Parathyroid adenoma (tissue), 2 donors: ENCODE measurements around the gene FNDC3B.

ENCODE experiments used
- H2AFZ ChIP-seq: fragments of 300-600 bp; sonication (generic); one replicate; pipeline ENCODE4 v1.7.0; 2017; ENCODE audit warnings: antibody characterized with exemption, mild to moderate bottlenecking
- H3K27ac ChIP-seq: fragments of 300-600 bp; sonication (generic); one replicate; pipeline ENCODE4 v1.7.0; 2017
- H3K27me3 ChIP-seq: fragments of 300-600 bp; sonication (generic); one replicate; pipeline ENCODE4 v1.7.0; 2017; ENCODE audit warnings: low read length; ENCODE audit not compliant: control insufficient read depth, insufficient read depth
- H3K36me3 ChIP-seq: fragments of 300-600 bp; sonication (generic); one replicate; pipeline ENCODE4 v1.7.0; 2017; ENCODE audit warnings: low read length; ENCODE audit not compliant: control insufficient read depth, insufficient read depth
- H3K4me1 ChIP-seq: fragments of 300-600 bp; sonication (generic); one replicate; pipeline ENCODE4 v1.7.0; 2017; ENCODE audit warnings: control low read depth
- H3K4me2 ChIP-seq: fragments of 300-600 bp; sonication (generic); one replicate; pipeline ENCODE4 v1.7.0; 2017; ENCODE audit warnings: low read length
- H3K4me3 ChIP-seq: fragments of 300-600 bp; sonication (generic); one replicate; pipeline ENCODE4 v1.7.0; 2017; ENCODE audit warnings: low read depth, low read length
- H3K79me2 ChIP-seq: fragments of 300-600 bp; sonication (generic); one replicate; pipeline ENCODE4 v1.7.0; 2017; ENCODE audit warnings: control low read depth
- H3K9ac ChIP-seq: fragments of 300-600 bp; sonication (generic); one replicate; pipeline ENCODE4 v1.7.0; 2017; ENCODE audit warnings: mild to moderate bottlenecking
- H3K9me3 ChIP-seq: fragments of 300-600 bp; sonication (generic); one replicate; pipeline ENCODE4 v1.7.0; 2017; ENCODE audit warnings: low read length; ENCODE audit not compliant: control insufficient read depth
- CTCF ChIP-seq: fragments of 300-600 bp; sonication (generic); IDR thresholded peaks from one replicate; pipeline ENCODE4 v1.7.0; 2017; ENCODE audit warnings: antibody characterized with exemption, mild to moderate bottlenecking
- donor health status: primary hyperparathyroidism.

Gene FNDC3B

GRCh38 chr3:172305974-172306373 is 266.6 kb downstream of the FNDC3B start:
- Histone ChIP-seq H3K9me3 (no peaks in the 10 kb centered on the region), H3K36me3 (no peaks in the 10 kb centered on the region), H3K9ac (no peak overlapping the region), H3K27me3 (no peaks in the 10 kb centered on the region), H2AFZ (no peak overlapping the region), H3K4me1 (no peaks in the 10 kb centered on the region), H3K4me3 (no peak overlapping the region), H3K27ac (no peak overlapping the region), H3K79me2 (no peaks in the 10 kb centered on the region), H3K4me2 (no peak overlapping the region)
- TF ChIP-seq CTCF, result no peak

- Histone ChIP-seq H3K9ac (no peak overlapping the region), H3K27ac (no peak overlapping the region), H3K4me1 (no peaks in the 10 kb centered on the region), H3K79me2 (no peaks in the 10 kb centered on the region), H3K4me3 (no peak overlapping the region), H3K4me2 (no peak overlapping the region), H3K36me3 (no peaks in the 10 kb centered on the region), H3K27me3 (no peaks in the 10 kb centered on the region), H3K9me3 (no peaks in the 10 kb centered on the region), H2AFZ (no peak overlapping the region)
- TF ChIP-seq CTCF, result no peak
These were observed 267.8 kb downstream of the FNDC3B start for GRCh38 chr3:172307141-172307560.

GRCh38 chr3:172309059-172309458 is 269.7 kb downstream of the FNDC3B start:
- no peak overlapping the region for H3K27ac ChIP-seq
- no peaks in the 10 kb centered on the region for H3K36me3 ChIP-seq
- H2AFZ ChIP-seq, result no peak overlapping the region
- H3K9ac ChIP-seq, result no peak overlapping the region
- no peaks in the 10 kb centered on the region for H3K79me2 ChIP-seq
- TF ChIP-seq CTCF, result no peak
- H3K4me3 ChIP-seq, result no peak overlapping the region
- no peaks in the 10 kb centered on the region for H3K9me3 ChIP-seq
- H3K4me2 ChIP-seq, result no peak overlapping the region
- no peaks in the 10 kb centered on the region for H3K4me1 ChIP-seq
- no peaks in the 10 kb centered on the region for H3K27me3 ChIP-seq

GRCh38 chr3:172309741-172310427 is 270.5 kb downstream of the FNDC3B start:
- Histone ChIP-seq H3K4me2 (no peak overlapping the region), H2AFZ (no peak overlapping the region), H3K9me3 (no peaks in the 10 kb centered on the region), H3K27me3 (no peaks in the 10 kb centered on the region), H3K79me2 (no peaks in the 10 kb centered on the region), H3K36me3 (no peaks in the 10 kb centered on the region), H3K4me3 (no peak overlapping the region), H3K27ac (no peak overlapping the region), H3K4me1 (no peaks in the 10 kb centered on the region), H3K9ac (no peak overlapping the region)
- TF ChIP-seq CTCF, result no peak

GRCh38 chr3:172310428-172310760 is 271.0 kb downstream of the FNDC3B start:
- Histone ChIP-seq H2AFZ (no peak overlapping the region), H3K9ac (no peak overlapping the region), H3K27me3 (no peaks in the 10 kb centered on the region), H3K79me2 (no peaks in the 10 kb centered on the region), H3K4me2 (no peak overlapping the region), H3K4me3 (no peak overlapping the region), H3K27ac (no peak overlapping the region), H3K36me3 (no peaks in the 10 kb centered on the region), H3K4me1 (no peaks in the 10 kb centered on the region), H3K9me3 (no peaks in the 10 kb centered on the region)
- TF ChIP-seq CTCF, result no peak
